GM12872 (cell line): ENCODE data around the gene KIR2DL3.
"Not testable (repeated sequence)": the region's sequence is repeated elsewhere in the genome, so short reads cannot be mapped to it uniquely, and the experiment has no call there.

Experiments used
- TF ChIP-seq, protein P1 (sequence below): IDR thresholded peaks from 3 replicates; pipeline ENCODE4 v1.5.1; 2011; ENCODE audit warnings: low read depth, mild to moderate bottlenecking, low read length, moderate library complexity; ENCODE audit not compliant: insufficient read depth

The KIR2DL3 gene

DNA sequence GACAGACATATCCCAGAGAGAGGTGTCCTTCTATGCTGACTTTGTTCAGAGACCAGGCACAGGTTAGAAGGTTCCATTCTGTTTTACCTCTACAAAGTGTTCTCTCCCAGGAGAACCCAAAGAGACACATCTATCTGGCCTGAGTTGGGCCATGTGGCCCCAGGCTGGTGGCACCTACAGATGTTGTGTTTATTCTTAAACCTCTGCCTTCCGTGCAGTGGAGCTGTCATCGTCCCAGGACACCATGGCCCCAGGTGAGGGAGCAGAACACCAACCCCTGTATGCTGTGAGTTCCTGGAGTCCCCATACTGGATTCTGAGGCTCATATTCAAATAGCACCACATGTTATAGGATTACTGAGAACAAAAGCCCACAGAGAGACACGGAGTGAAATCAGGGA, 10.1 kb upstream of the KIR2DL3 start:
- TF ChIP-seq, protein P1, sequence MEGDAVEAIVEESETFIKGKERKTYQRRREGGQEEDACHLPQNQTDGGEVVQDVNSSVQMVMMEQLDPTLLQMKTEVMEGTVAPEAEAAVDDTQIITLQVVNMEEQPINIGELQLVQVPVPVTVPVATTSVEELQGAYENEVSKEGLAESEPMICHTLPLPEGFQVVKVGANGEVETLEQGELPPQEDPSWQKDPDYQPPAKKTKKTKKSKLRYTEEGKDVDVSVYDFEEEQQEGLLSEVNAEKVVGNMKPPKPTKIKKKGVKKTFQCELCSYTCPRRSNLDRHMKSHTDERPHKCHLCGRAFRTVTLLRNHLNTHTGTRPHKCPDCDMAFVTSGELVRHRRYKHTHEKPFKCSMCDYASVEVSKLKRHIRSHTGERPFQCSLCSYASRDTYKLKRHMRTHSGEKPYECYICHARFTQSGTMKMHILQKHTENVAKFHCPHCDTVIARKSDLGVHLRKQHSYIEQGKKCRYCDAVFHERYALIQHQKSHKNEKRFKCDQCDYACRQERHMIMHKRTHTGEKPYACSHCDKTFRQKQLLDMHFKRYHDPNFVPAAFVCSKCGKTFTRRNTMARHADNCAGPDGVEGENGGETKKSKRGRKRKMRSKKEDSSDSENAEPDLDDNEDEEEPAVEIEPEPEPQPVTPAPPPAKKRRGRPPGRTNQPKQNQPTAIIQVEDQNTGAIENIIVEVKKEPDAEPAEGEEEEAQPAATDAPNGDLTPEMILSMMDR: no peak

DNA sequence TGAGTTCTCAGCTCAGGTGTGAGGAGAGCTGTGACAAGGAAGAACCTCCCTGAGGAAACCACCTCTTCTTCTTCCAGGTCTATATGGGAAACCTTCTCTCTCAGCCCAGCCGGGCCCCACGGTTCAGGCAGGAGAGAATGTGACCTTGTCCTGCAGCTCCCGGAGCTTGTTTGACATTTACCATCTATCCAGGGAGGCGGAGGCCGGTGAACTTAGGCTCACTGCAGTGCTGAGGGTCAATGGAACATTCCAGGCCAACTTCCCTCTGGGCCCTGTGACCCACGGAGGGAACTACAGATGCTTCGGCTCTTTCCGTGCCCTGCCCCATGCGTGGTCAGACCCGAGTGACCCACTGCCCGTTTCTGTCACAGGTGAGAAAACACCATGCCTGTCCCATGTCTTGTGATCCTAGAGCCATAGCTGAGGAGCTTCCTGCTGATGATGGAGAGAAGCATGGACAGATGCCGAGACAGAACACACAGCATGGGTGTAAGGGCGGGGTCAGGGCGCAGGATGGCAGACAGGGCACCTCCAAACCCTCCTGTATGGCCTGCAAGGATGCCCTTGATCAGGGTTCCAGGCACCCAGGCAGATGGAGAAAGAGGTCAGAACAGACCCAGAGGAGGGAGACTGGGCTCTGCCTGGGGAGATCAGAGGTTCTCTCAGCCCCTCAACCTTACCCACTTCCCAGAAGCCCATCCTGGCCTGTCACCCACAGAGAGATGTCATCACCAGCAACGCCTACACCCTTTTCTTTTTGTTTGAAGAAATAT, 8.7 kb upstream of the KIR2DL3 start:
- TF ChIP-seq, protein P1: no peak

DNA sequence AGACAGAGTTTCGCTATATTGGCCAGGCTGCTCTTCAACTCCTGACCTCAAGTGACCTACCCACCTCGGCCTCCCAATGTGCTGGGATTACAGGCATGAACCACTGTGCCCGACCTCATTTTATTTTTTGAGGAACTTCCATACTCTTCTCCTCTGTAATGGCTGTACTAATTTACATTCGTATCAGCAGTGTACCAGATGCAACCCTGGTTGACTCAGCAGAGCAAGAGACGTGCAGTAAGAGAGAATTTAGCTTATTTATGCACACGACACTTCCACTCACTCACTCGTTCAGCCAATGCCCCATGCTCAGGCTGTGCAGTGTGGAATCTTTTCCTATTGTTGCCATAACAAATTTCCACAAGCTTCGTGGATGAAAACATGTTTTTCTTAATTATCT, 7.1 kb upstream of the KIR2DL3 start:
- TF ChIP-seq, protein P1: no peak

DNA sequence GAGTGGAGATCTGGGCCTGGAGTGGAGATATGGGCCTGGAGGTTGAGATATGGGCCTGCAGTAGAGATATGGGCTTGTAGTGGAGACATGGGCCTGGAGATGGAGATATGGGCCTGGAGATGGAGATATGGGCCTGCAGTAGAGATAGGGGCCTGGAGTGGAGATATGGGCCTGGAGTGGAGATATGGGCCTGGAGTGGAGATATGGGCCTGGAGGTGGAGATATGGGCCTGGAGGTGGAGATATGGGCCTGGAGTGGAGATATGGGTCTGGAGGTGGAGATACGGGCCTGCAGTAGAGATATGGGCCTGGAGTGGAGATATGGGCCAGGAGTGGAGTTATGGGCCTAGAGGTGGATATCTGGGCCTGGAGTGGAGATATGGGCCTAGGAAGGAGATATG, 402 bp downstream of the KIR2DL3 start:
- TF ChIP-seq, protein P1: no peak

DNA sequence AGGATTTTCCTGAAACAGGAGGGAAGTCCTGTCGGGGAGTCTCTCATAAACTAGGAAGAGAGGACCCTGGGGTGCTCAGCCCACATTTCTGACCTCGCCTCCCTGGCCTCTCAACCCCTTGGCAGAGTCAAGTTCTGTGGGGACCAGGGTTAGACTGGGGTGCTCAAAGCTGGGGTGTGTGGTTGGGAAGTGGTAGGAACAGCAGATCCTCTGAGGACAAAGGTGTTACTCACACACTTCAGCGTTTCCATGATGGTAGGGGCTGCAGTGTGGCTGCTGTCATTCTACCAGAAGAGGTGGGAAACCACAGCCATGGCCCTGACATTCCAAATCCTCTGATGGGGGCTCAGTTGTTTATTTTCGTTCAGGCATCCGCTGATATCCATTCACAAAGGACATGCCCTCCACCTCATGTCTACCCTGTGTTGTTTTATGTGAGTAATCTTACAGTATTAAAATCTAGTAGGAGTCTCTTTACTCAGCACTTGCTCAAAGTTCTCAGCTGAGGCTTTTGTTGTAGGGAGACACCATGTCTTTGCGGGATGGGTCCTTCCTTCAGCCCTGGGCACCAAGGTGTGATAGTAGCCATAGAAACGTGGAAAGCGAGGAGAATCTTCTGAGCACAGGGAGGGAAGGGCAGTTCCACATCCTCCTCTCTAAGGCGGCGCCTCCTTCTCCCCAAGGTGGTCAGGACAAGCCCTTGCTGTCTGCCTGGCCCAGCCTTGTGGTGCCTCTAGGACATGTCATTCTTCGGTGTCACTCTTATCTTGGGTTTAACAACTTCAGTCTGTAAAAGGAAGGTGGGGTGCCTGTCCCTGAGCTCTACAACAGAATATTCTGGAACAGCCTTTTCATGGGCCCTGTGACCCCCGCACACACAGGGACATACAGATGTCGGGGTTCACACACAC, 1.5 kb downstream of the KIR2DL3 start:
- TF ChIP-seq, protein P1: no peak

DNA sequence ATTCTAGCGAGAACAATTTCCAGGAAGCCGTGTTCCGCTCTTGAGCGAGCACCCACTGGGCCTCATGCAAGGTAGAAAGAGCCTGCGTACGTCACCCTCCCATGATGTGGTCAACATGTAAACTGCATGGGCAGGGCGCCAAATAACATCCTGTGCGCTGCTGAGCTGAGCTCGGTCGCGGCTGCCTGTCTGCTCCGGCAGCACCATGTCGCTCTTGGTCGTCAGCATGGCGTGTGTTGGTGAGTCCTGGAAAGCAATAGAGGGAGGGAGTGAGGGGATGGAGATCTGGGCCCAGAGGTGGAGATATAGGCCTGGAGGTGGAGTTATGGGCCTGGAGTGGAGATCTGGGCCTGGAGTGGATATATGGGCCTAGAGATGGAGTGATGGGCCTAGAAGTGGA, 31.3 kb downstream of the KIR2DL3 start, which contains the start of gene KIR2DL1:
Gene KIR2DL1 (plus strand): TSS at position 148 of the 400 bp plus-strand sequence. CDS start 58 bp downstream, at position 206.
- TF ChIP-seq, protein P1: not testable (repeated sequence)

DNA sequence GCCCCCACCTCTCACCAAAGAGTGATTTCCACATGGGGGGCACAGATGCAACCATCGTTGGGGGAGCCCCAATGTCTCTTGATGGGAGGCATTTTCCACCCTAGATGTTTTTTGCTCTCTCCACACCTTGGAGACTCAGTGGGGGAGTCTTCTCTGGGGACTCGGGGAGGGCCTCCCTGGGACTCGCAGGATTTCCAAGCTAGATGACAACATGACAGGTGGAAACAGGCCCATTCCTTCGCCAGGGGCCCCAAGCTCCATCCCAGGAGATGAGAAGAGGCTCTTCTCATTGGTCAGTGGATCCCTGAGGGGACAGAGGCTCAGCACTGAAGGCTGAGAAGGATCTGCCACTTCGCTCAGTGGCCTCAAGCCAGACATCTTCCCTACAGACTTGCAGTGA, 52.4 kb downstream of the KIR2DL3 start:
- TF ChIP-seq, protein P1: no peak
